SK-N-MC (cell line): Measurements from ENCODE around the gene CHN2.

Experiments
- EZH2 ChIP-seq: fragments of 200-600 bp; sonication (generic); IDR thresholded peaks from one replicate; pipeline ENCODE4 v1.6.1; 2017; ENCODE audit warnings: antibody characterized with exemption
- FOXP2 ChIP-seq: optimal IDR thresholded peaks from 2 replicates; pipeline ENCODE3; 2011; ENCODE audit warnings: mild to moderate bottlenecking, moderate library complexity; ENCODE audit not compliant: insufficient read depth; ENCODE audit errors: extremely low read length, control extremely low read depth
- POLR2AphosphoS5 ChIP-seq: IDR thresholded peaks from 2 replicates; pipeline ENCODE4 v1.6.1; 2012; ENCODE audit warnings: mild to moderate bottlenecking, low read depth, low read length, borderline replicate concordance

- TF ChIP-seq EZH2 (no peak), POLR2AphosphoS5 (no peak), FOXP2 (no peak)
Observed at GRCh38 chr7:29325476-29325875, 130.9 kb downstream of the CHN2 start.
